H9 (cell line): ENCODE data around the gene LRP1-AS. TPM values are rescaled to one million over a fixed set of nuclear protein-coding genes. Genes with fewer than 3 reads are reported as not detected.

Experiments
- DNase-seq: peaks from one replicate; pipeline ENCODE4 v3.0.0-alpha.2; 2017
- H2AFZ ChIP-seq: one replicate; pipeline ENCODE4 v1.6.1; 2013; ENCODE audit warnings: mild to moderate bottlenecking, low read length, control low read depth, moderate library complexity
- H2AK5ac ChIP-seq: 2 replicates; pipeline ENCODE4 v1.6.1; 2013; ENCODE audit warnings: low read length, control low read depth, mixed read lengths; ENCODE audit not compliant: insufficient read length
- H2BK120ac ChIP-seq: one replicate; pipeline ENCODE4 v1.6.1; 2013; ENCODE audit warnings: low read depth, mild to moderate bottlenecking, low read length, control low read depth, inconsistent platforms; ENCODE audit not compliant: poor library complexity, severe bottlenecking
- H2BK12ac ChIP-seq: 2 replicates; pipeline ENCODE4 v1.6.1; 2013; ENCODE audit warnings: low read length, control low read depth, mixed read lengths, low read depth; ENCODE audit not compliant: insufficient read length
- H2BK15ac ChIP-seq: 2 replicates; pipeline ENCODE4 v1.6.1; 2013; ENCODE audit warnings: low read depth, low read length, control low read depth
- H2BK20ac ChIP-seq: one replicate; pipeline ENCODE4 v1.6.1; 2013; ENCODE audit warnings: low read depth, mild to moderate bottlenecking, low read length, control low read depth, inconsistent platforms; ENCODE audit not compliant: poor library complexity, severe bottlenecking
- H2BK5ac ChIP-seq: 2 replicates; pipeline ENCODE4 v1.6.1; 2013; ENCODE audit warnings: low read length, control low read depth, mixed read lengths; ENCODE audit not compliant: insufficient read length
- H3K14ac ChIP-seq: 2 replicates; pipeline ENCODE4 v1.6.1; 2013; ENCODE audit warnings: low read length, control low read depth; ENCODE audit not compliant: insufficient read depth
- H3K18ac ChIP-seq: 2 replicates; pipeline ENCODE4 v1.6.1; 2013; ENCODE audit warnings: low read depth, mild to moderate bottlenecking, mixed read lengths, low read length, control low read depth; ENCODE audit not compliant: insufficient read length
- H3K23ac ChIP-seq: 2 replicates; pipeline ENCODE4 v1.6.1; 2013; ENCODE audit warnings: low read length, control low read depth, mixed read lengths, low read depth; ENCODE audit not compliant: insufficient read length
- H3K23me2 ChIP-seq: 2 replicates; pipeline ENCODE4 v1.6.1; 2013; ENCODE audit warnings: low read depth, mild to moderate bottlenecking, mixed read lengths, low read length, control low read depth; ENCODE audit not compliant: insufficient read length, poor library complexity, severe bottlenecking
- H3K27ac ChIP-seq: 2 replicates; pipeline ENCODE4 v1.5.1; 2013; ENCODE audit warnings: low read length, control low read depth, mixed read lengths, low read depth; ENCODE audit not compliant: insufficient read length
- H3K27me3 ChIP-seq: 2 replicates; pipeline ENCODE4 v1.6.1; 2013; ENCODE audit warnings: low read length, control low read depth, inconsistent platforms; ENCODE audit not compliant: insufficient read depth
- H3K4ac ChIP-seq: 2 replicates; pipeline ENCODE4 v1.6.1; 2013; ENCODE audit warnings: low read depth, mild to moderate bottlenecking, control low read depth, inconsistent platforms, low read length, moderate library complexity
- H3K4me1 ChIP-seq: 2 replicates; pipeline ENCODE4 v1.6.1; 2013; ENCODE audit warnings: low read length, control low read depth, inconsistent platforms; ENCODE audit not compliant: insufficient read depth
- H3K4me2 ChIP-seq: 2 replicates; pipeline ENCODE4 v1.6.1; 2013; ENCODE audit warnings: low read length, control low read depth, mixed read lengths; ENCODE audit not compliant: insufficient read length, insufficient read depth
- H3K56ac ChIP-seq: 2 replicates; pipeline ENCODE4 v1.6.1; 2013; ENCODE audit warnings: low read depth, mild to moderate bottlenecking, mixed read lengths, low read length, control low read depth; ENCODE audit not compliant: insufficient read length
- H3K79me1 ChIP-seq: 2 replicates; pipeline ENCODE4 v1.6.1; 2013; ENCODE audit warnings: low read depth, mild to moderate bottlenecking, moderate library complexity, low read length, control low read depth, inconsistent platforms; ENCODE audit not compliant: insufficient read depth, poor library complexity, severe bottlenecking
- H3K79me2 ChIP-seq: 2 replicates; pipeline ENCODE4 v1.6.1; 2013; ENCODE audit warnings: low read length, control low read depth, inconsistent platforms; ENCODE audit not compliant: insufficient read depth
- H3K9ac ChIP-seq: 2 replicates; pipeline ENCODE4 v1.6.1; 2013; ENCODE audit warnings: low read length, control low read depth, mixed read lengths; ENCODE audit not compliant: insufficient read length; ENCODE audit errors: extremely low read depth
- H3K9me3 ChIP-seq: one replicate; pipeline ENCODE4 v1.6.1; 2013; ENCODE audit warnings: low read depth, low read length, inconsistent platforms; ENCODE audit not compliant: control insufficient read depth
- H3T11ph ChIP-seq: one replicate; pipeline ENCODE4 v1.6.1; 2013; ENCODE audit warnings: mild to moderate bottlenecking, low read length, control low read depth, inconsistent platforms
- H4K20me1 ChIP-seq: one replicate; pipeline ENCODE4 v1.6.1; 2013; ENCODE audit not compliant: control insufficient read depth, insufficient read length, insufficient read depth
- H4K5ac ChIP-seq: 2 replicates; pipeline ENCODE4 v1.6.1; 2013; ENCODE audit warnings: low read depth, mild to moderate bottlenecking, mixed read lengths, low read length, control low read depth; ENCODE audit not compliant: insufficient read length
- H4K8ac ChIP-seq: replicated peaks from 2 replicates; pipeline ENCODE4 v1.6.1; 2013; ENCODE audit warnings: low read length, control low read depth, mixed read lengths, low read depth; ENCODE audit not compliant: insufficient read length
- H4K91ac ChIP-seq: 2 replicates; pipeline ENCODE4 v1.6.1; 2013; ENCODE audit warnings: low read depth, mild to moderate bottlenecking, moderate library complexity, mixed read lengths, low read length, control low read depth; ENCODE audit not compliant: insufficient read length
- H3K27ac Mint-ChIP-seq, 3 experiments: 2 replicates in 2 of 3; 3 replicates in 1 of 3; pipeline ENCODE4 v1.8.0; 2020 to 2021; ENCODE audit warnings: mixed read lengths in 3 of 3, mild to moderate bottlenecking in 1 of 3, moderate library complexity in 1 of 3
- H3K27me3 Mint-ChIP-seq: 2 replicates; pipeline ENCODE4 v1.8.0; 2021; ENCODE audit warnings: low read depth, mild to moderate bottlenecking, moderate library complexity, mixed read lengths
- H3K36me3 Mint-ChIP-seq, 3 experiments: 2 replicates in 2 of 3; 3 replicates in 1 of 3; pipeline ENCODE4 v1.8.0; 2020 to 2021; ENCODE audit warnings: low read depth in 3 of 3, mixed read lengths in 3 of 3; ENCODE audit not compliant: insufficient read depth in 1 of 3
- H3K4me1 Mint-ChIP-seq, 2 experiments: 2 replicates each; pipeline ENCODE4 v1.8.0; 2020; ENCODE audit warnings: mixed read lengths in 2 of 2
- H3K4me3 Mint-ChIP-seq, 2 experiments: 2 replicates in 1 of 2; 3 replicates in 1 of 2; pipeline ENCODE4 v1.8.0; 2020 to 2021; ENCODE audit warnings: mild to moderate bottlenecking in 2 of 2, mixed read lengths in 2 of 2, moderate library complexity in 1 of 2
- H3K9me3 Mint-ChIP-seq, 2 experiments: 2 replicates in 1 of 2; 3 replicates in 1 of 2; pipeline ENCODE4 v1.8.0; 2020; ENCODE audit warnings: mild to moderate bottlenecking in 2 of 2, mixed read lengths in 2 of 2, moderate library complexity in 1 of 2
- CTCF ChIP-seq: fragments of 200-600 bp; sonication (generic); conservative IDR thresholded peaks from 3 replicates; pipeline ENCODE4 v1.8.0; 2021; ENCODE audit warnings: antibody characterized with exemption, mild to moderate bottlenecking
- WGBS: extraction: QIAGEN DNeasy Blood & Tissue Kit; methylation state at CpG from one replicate; pipeline ENCODE4 v1.1.7; 2013; ENCODE audit warnings: missing lambda C conversion rate, low lambda C conversion rate, mixed read lengths; ENCODE audit not compliant: insufficient read length; ENCODE audit errors: extremely low coverage; 5-methylcytosine and 5-hydroxymethylcytosine counted together
- total RNA-seq: library from RNA; stranded (reverse); gene quantifications from 2 replicates; pipeline ENCODE4 v1.2.1, GENCODE V29; 2021

Gene LRP1-AS
- total RNA-seq, 1 experiment from 2014 or later, result not detected

DNA sequence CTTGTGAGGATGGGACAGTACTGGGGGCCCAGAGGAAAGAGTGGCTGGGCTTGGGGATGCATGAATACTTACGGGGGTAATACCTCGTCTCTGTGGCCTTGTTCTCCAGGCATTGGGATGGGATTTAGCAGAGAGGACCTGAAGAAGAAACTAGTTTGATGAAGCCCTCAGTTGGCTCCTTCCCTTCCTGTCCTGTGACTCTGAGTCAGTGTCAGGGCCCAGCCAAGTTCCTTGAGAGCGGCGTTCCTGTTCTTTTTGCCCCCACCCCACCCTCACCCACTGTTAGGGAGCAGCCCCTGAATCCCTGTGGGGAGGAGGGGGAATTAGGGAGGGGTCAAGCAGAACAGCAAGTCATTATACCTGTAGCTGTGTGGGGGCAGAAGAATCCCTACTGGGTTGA is 5.2 kb upstream of the LRP1-AS start:
- H3T11ph ChIP-seq, result no peak overlapping the region
- no peaks in the 10 kb centered on the region for H3K9me3 Mint-ChIP-seq
- no peak overlapping the region for H2BK15ac ChIP-seq
- no peak overlapping the region for H3K9ac ChIP-seq
- no peaks in the 10 kb centered on the region for H3K9me3 ChIP-seq
- no peaks in the 10 kb centered on the region for H3K27me3 Mint-ChIP-seq
- no peak overlapping the region for H3K56ac ChIP-seq
- peaks cover 38 to 87% (median 71%) of the 10 kb centered on the region in 3 experiments; a peak in 6 of 7 replicates for H3K36me3 Mint-ChIP-seq
- H3K4me1 ChIP-seq, result no peaks in the 10 kb centered on the region
- H2BK12ac ChIP-seq, result no peak overlapping the region
- no peaks in the 10 kb centered on the region for H3K79me1 ChIP-seq
- no peak for TF ChIP-seq CTCF
- no peak overlapping the region for H2BK5ac ChIP-seq
- no peak overlapping the region for H2BK120ac ChIP-seq
- no peak overlapping the region for H3K18ac ChIP-seq
- H3K4me1 Mint-ChIP-seq, result peaks cover 22 to 28% of the 10 kb centered on the region in 2 experiments
- H3K4me3 Mint-ChIP-seq, result peak overlapping the region in 1 of 2 experiments; percentile 5; a peak in 2 of 5 replicates
- H4K91ac ChIP-seq, result no peak overlapping the region
- H2BK20ac ChIP-seq, result no peak overlapping the region
- no peak overlapping the region for H3K4ac ChIP-seq
- no peak overlapping the region for H3K14ac ChIP-seq
- H3K23ac ChIP-seq, result no peak overlapping the region
- peak overlapping the region in 2 of 3 experiments; percentile 42 to 89; a peak in 4 of 7 replicates for H3K27ac Mint-ChIP-seq
- WGBS, result no CpG with 5 or more reads among the region's 4 CpGs
- no peak overlapping the region for H3K27ac ChIP-seq
- H3K4me2 ChIP-seq, result no peak overlapping the region
- H4K8ac ChIP-seq, result no peak overlapping the region
- DNase-seq, result no peak
- H2AK5ac ChIP-seq, result no peak overlapping the region
- H4K5ac ChIP-seq, result no peak overlapping the region
- H3K23me2 ChIP-seq, result no peaks in the 10 kb centered on the region
- H4K20me1 ChIP-seq, result peaks cover under 1% of the 10 kb centered on the region
- H2AFZ ChIP-seq, result no peak overlapping the region
- H3K27me3 ChIP-seq, result no peaks in the 10 kb centered on the region
- no peaks in the 10 kb centered on the region for H3K79me2 ChIP-seq
